CD4-positive, alpha-beta memory T cell (primary cell): ENCODE data around the gene CNTN4. TPM values are rescaled to one million over a fixed set of nuclear protein-coding genes. Genes with fewer than 3 reads are reported as not detected.
"Not testable (repeated sequence)": the region's sequence is repeated elsewhere in the genome, so short reads cannot be mapped to it uniquely, and the experiment has no call there.

ENCODE experiments used
- CTCF ChIA-PET: fragments of 350-600 bp; sonication (Branson Sonifier 250); formaldehyde crosslinking; loops from one replicate; lab custom pipeline; 2021; ENCODE audit warnings: inconsistent platforms; ENCODE audit not compliant: partially characterized antibody; lab: Charles Lee
- POLR2A ChIA-PET: fragments of 350-600 bp; sonication (Branson Sonifier 250); formaldehyde crosslinking; loops from one replicate; lab custom pipeline; 2021; ENCODE audit not compliant: partially characterized antibody; lab: Charles Lee
- DNase-seq, 5 donors: peaks; one replicate each; pipeline versions ENCODE4 v3.0.0 to v3.0.0-alpha.2; 2020 to 2022; ENCODE audit warnings: mixed read lengths in 1 of 5
- H3K27ac ChIP-seq: one replicate; pipeline ENCODE4 v1.7.0; 2013; ENCODE audit warnings: low read depth, low read length
- H3K27me3 ChIP-seq: 2 replicates; pipeline ENCODE4 v1.7.0; 2013; ENCODE audit warnings: mild to moderate bottlenecking, low read length, moderate library complexity; ENCODE audit not compliant: insufficient read depth
- H3K36me3 ChIP-seq: 2 replicates; pipeline ENCODE4 v1.7.0; 2013; ENCODE audit warnings: mild to moderate bottlenecking, low read length, moderate library complexity; ENCODE audit not compliant: insufficient read depth
- H3K4me1 ChIP-seq: 2 replicates; pipeline ENCODE4 v1.7.0; 2013; ENCODE audit warnings: mild to moderate bottlenecking, low read length, moderate library complexity; ENCODE audit not compliant: insufficient read depth
- H3K4me3 ChIP-seq, 2 donors: one replicate each; pipeline ENCODE4 v1.7.0; 2013; ENCODE audit warnings: low read length in 2 of 2, mild to moderate bottlenecking in 1 of 2
- H3K9me3 ChIP-seq, 2 donors: one replicate each; pipeline ENCODE4 v1.7.0; 2013; ENCODE audit warnings: low read length in 2 of 2, control low read depth in 1 of 2; ENCODE audit not compliant: control insufficient read depth in 1 of 2
- H3K27ac Mint-ChIP-seq, 7 donors: one replicate each; pipeline ENCODE4 v1.8.0; 2020 to 2021; ENCODE audit warnings: mixed read lengths in 7 of 7, mild to moderate bottlenecking in 6 of 7, inconsistent platforms in 3 of 7, moderate library complexity in 3 of 7
- H3K27me3 Mint-ChIP-seq, 2 donors: one replicate each; pipeline ENCODE4 v1.8.0; 2020 to 2021; ENCODE audit warnings: mixed read lengths in 2 of 2
- H3K36me3 Mint-ChIP-seq, 2 donors: one replicate each; pipeline ENCODE4 v1.8.0; 2020 to 2021; ENCODE audit warnings: mixed read lengths in 2 of 2, inconsistent platforms in 1 of 2, mild to moderate bottlenecking in 1 of 2
- H3K4me1 Mint-ChIP-seq, 4 donors: one replicate each; pipeline ENCODE4 v1.8.0; 2020 to 2021; ENCODE audit warnings: mixed read lengths in 4 of 4, mild to moderate bottlenecking in 1 of 4
- H3K4me3 Mint-ChIP-seq, 8 donors: one replicate each; pipeline ENCODE4 v1.8.0; 2020 to 2021; ENCODE audit warnings: mixed read lengths in 8 of 8, mild to moderate bottlenecking in 7 of 8, moderate library complexity in 6 of 8, inconsistent platforms in 3 of 8
- H3K9me3 Mint-ChIP-seq, 8 donors: one replicate each; pipeline ENCODE4 v1.8.0; 2020 to 2021; ENCODE audit warnings: mixed read lengths in 8 of 8, mild to moderate bottlenecking in 5 of 8, inconsistent platforms in 3 of 8, moderate library complexity in 1 of 8
- intact Hi-C: fragments of 100-400 bp; cut with micrococcal nuclease; formaldehyde crosslinking; loops from one replicate; pipeline ENCODE4 v1.15.1; 2023
- polyA plus RNA-seq, 2 donors: library from polyadenylated mRNA; unstranded; fragments of 300-500 nt; fragmentation: Illumina TruSeq; gene quantifications; one replicate each; pipeline ENCODE4 v1.2.3, GENCODE V29; 2021
- total RNA-seq, 2 experiments: library from RNA; stranded (reverse); gene quantifications; one replicate each; pipeline ENCODE4 v1.2.3, GENCODE V29; 2021

CNTN4 gene
- total and polyA plus RNA-seq, 4 experiments from 2014 or later, result not detected

GRCh38 chr3:2527328-2527727, 428.7 kb downstream of the CNTN4 start:
- H3K27ac Mint-ChIP-seq, DNase-seq, POLR2A ChIA-PET, H3K27me3 Mint-ChIP-seq, H3K36me3 ChIP-seq, CTCF ChIA-PET, H3K36me3 Mint-ChIP-seq, H3K4me3 ChIP-seq, H3K27ac ChIP-seq, H3K27me3 ChIP-seq, H3K4me1 ChIP-seq, H3K4me3 Mint-ChIP-seq, H3K9me3 ChIP-seq, H3K9me3 Mint-ChIP-seq, H3K4me1 Mint-ChIP-seq, intact Hi-C loops: not testable (repeated sequence)

GRCh38 chr3:2534767-2535166, 436.1 kb downstream of the CNTN4 start:
- H3K27me3 ChIP-seq, H3K4me1 Mint-ChIP-seq, H3K9me3 Mint-ChIP-seq, H3K4me3 ChIP-seq, intact Hi-C loops, H3K36me3 ChIP-seq, H3K4me1 ChIP-seq, DNase-seq, H3K27ac ChIP-seq, CTCF ChIA-PET, H3K27ac Mint-ChIP-seq, H3K36me3 Mint-ChIP-seq, H3K27me3 Mint-ChIP-seq, POLR2A ChIA-PET, H3K9me3 ChIP-seq, H3K4me3 Mint-ChIP-seq: not testable (repeated sequence)

GRCh38 chr3:2535206-2535605, 436.5 kb downstream of the CNTN4 start:
- H3K27me3 Mint-ChIP-seq, result peaks cover 3 to 4% of the 10 kb centered on the region in 2 donors

GRCh38 chr3:2536575-2536974, 437.9 kb downstream of the CNTN4 start:
- Mint-ChIP-seq H3K27me3 (peaks cover 3 to 5% of the 10 kb centered on the region in 2 donors), H3K4me1 (no peaks in the 10 kb centered on the region), H3K9me3 (peaks cover 0 to 2% (median 0%) of the 10 kb centered on the region in 8 donors), H3K4me3 (no peak overlapping the region), H3K27ac (no peak overlapping the region), H3K36me3 (no peaks in the 10 kb centered on the region)
- intact Hi-C loops, result no loop called here
- ChIA-PET CTCF (no interaction called here), POLR2A (no interaction called here)
- no peaks in the 10 kb centered on the region for H3K4me1 ChIP-seq
- H3K36me3 ChIP-seq, result no peaks in the 10 kb centered on the region
- H3K9me3 ChIP-seq, result no peaks in the 10 kb centered on the region
- no peak for DNase-seq
- H3K4me3 ChIP-seq, result no peak overlapping the region
- no peak overlapping the region for H3K27ac ChIP-seq
- no peaks in the 10 kb centered on the region for H3K27me3 ChIP-seq

More at GRCh38 chr3:2535206-2535605, 436.5 kb downstream of the CNTN4 start:
- Histone ChIP-seq H3K27ac (no peak overlapping the region), H3K4me3 (no peak overlapping the region), H3K27me3 (no peaks in the 10 kb centered on the region), H3K36me3 (no peaks in the 10 kb centered on the region), H3K9me3 (no peaks in the 10 kb centered on the region), H3K4me1 (no peaks in the 10 kb centered on the region)
- H3K27ac Mint-ChIP-seq, result no peak overlapping the region
- H3K4me3 Mint-ChIP-seq, result no peak overlapping the region
- H3K4me1 Mint-ChIP-seq, result no peaks in the 10 kb centered on the region
- H3K36me3 Mint-ChIP-seq, result no peaks in the 10 kb centered on the region
- H3K9me3 Mint-ChIP-seq, result peaks cover 0 to 9% (median 0%) of the 10 kb centered on the region in 8 donors
- intact Hi-C loops, result no loop called here
- ChIA-PET CTCF (no interaction called here), POLR2A (no interaction called here)
- DNase-seq, result no peak

GRCh38 chr3:2540115-2540514, 441.4 kb downstream of the CNTN4 start:
- H3K4me1 Mint-ChIP-seq, result peaks cover 0 to 2% (median 0%) of the 10 kb centered on the region in 4 donors
- DNase-seq, result no peak
- CTCF ChIA-PET, result no interaction called here
- POLR2A ChIA-PET, result no interaction called here
- no peaks in the 10 kb centered on the region for H3K27me3 ChIP-seq
- intact Hi-C loops, result no loop called here
- H3K27ac ChIP-seq, result no peak overlapping the region
- H3K4me3 Mint-ChIP-seq, result no peak overlapping the region
- H3K4me3 ChIP-seq, result no peak overlapping the region
- peaks cover 0 to 3% (median 0%) of the 10 kb centered on the region in 8 donors for H3K9me3 Mint-ChIP-seq
- peaks cover 4 to 5% of the 10 kb centered on the region in 2 donors for H3K27me3 Mint-ChIP-seq
- H3K4me1 ChIP-seq, result no peaks in the 10 kb centered on the region
- no peaks in the 10 kb centered on the region for H3K9me3 ChIP-seq
- H3K36me3 ChIP-seq, result no peaks in the 10 kb centered on the region
- no peaks in the 10 kb centered on the region for H3K36me3 Mint-ChIP-seq
- no peak overlapping the region for H3K27ac Mint-ChIP-seq

GRCh38 chr3:2543247-2543646, 444.6 kb downstream of the CNTN4 start:
- H3K4me3 Mint-ChIP-seq, result no peak overlapping the region
- H3K9me3 ChIP-seq, result no peaks in the 10 kb centered on the region
- no peak for DNase-seq
- H3K27me3 ChIP-seq, result no peaks in the 10 kb centered on the region
- no peak overlapping the region for H3K27ac ChIP-seq
- H3K27ac Mint-ChIP-seq, result no peak overlapping the region
- H3K9me3 Mint-ChIP-seq, result peaks cover 0 to 3% (median 0%) of the 10 kb centered on the region in 8 donors
- intact Hi-C loops, result no loop called here
- no peaks in the 10 kb centered on the region for H3K36me3 ChIP-seq
- CTCF ChIA-PET, result interaction anchor here (1.4 kb wide), 1 partner anchor 11 kb away, joined by 5 read pairs; no protein-coding TSS in a partner anchor
- peaks cover 2 to 4% of the 10 kb centered on the region in 2 donors for H3K27me3 Mint-ChIP-seq
- no peaks in the 10 kb centered on the region for H3K36me3 Mint-ChIP-seq
- H3K4me3 ChIP-seq, result no peak overlapping the region
- H3K4me1 ChIP-seq, result no peaks in the 10 kb centered on the region
- POLR2A ChIA-PET, result no interaction called here
- H3K4me1 Mint-ChIP-seq, result peaks cover 0 to 2% (median 0%) of the 10 kb centered on the region in 4 donors

GRCh38 chr3:2544212-2544611, 445.5 kb downstream of the CNTN4 start:
- H3K9me3 Mint-ChIP-seq, result peaks cover 0 to 8% (median 3%) of the 10 kb centered on the region in 8 donors
- Histone ChIP-seq H3K27ac (no peak overlapping the region), H3K27me3 (no peaks in the 10 kb centered on the region), H3K36me3 (no peaks in the 10 kb centered on the region), H3K4me3 (no peak overlapping the region), H3K9me3 (no peaks in the 10 kb centered on the region), H3K4me1 (no peaks in the 10 kb centered on the region)
- peaks cover 0 to 2% (median 0%) of the 10 kb centered on the region in 4 donors for H3K4me1 Mint-ChIP-seq
- H3K27ac Mint-ChIP-seq, result peak overlapping the region in 1 of 7 donors; percentile 30
- H3K4me3 Mint-ChIP-seq, result no peak overlapping the region
- ChIA-PET CTCF (interaction anchor here (1.4 kb wide), 1 partner anchor 10 kb away, joined by 5 read pairs; no protein-coding TSS in a partner anchor), POLR2A (no interaction called here)
- no peaks in the 10 kb centered on the region for H3K36me3 Mint-ChIP-seq
- DNase-seq, result no peak
- intact Hi-C loops, result no loop called here
- peaks cover 2 to 4% of the 10 kb centered on the region in 2 donors for H3K27me3 Mint-ChIP-seq
